ENCODE results near the gene IRX3. TPM values are rescaled to one million over a fixed set of nuclear protein-coding genes. Genes with fewer than 3 reads are reported as not detected.

Gene IRX3
- total and polyA plus RNA-seq, 2 experiments from 2014 or later = 0.90 to 1.6 TPM

GRCh38 chr16:54312502-54312991, 26.0 kb upstream of the IRX3 start (continued):
- TF ChIP-seq EZH2phosphoT487 (IDR thresholded peaks at IDR 0.05; ENCODE audit: unreplicated experiment) (no peak), ETS1 (IDR thresholded peaks at IDR 0.05) (no peak)

GRCh38 chr16:54309341-54309740, 22.8 kb upstream of the IRX3 start:
- H4K20me1 ChIP-seq (replicated peaks; ENCODE audit: insufficient read depth) = no peaks in the 10 kb centered on the region
- H3K36me3 ChIP-seq (ENCODE audit: insufficient read depth) = no peaks in the 10 kb centered on the region
- Mint-ChIP-seq H3K27me3 (ENCODE audit: insufficient read depth, low read depth, poor library complexity) (peaks cover 3% of the 10 kb centered on the region), H3K27ac (no peak overlapping the region), H3K9me3 (peaks cover 7% of the 10 kb centered on the region; the same call in 2 of the 3 replicates), H3K36me3 (ENCODE audit: low read depth) (no peaks in the 10 kb centered on the region), H3K4me3 (no peak overlapping the region), H3K4me1 (peaks cover 10% of the 10 kb centered on the region; the same call in 2 of the 3 replicates)
- no peak for DNase-seq (ENCODE audit: low spot score)
- TF ChIP-seq JUNB (IDR thresholded peaks at IDR 0.05; ENCODE audit: unreplicated experiment) = no peak
- TF ChIP-seq CTCF (conservative IDR thresholded peaks at IDR 0.05; ENCODE audit: low read depth in 2 of 2) = no peak
- no peak for TF ChIP-seq ZNF331 (CRISPR knock-in tag; IDR thresholded peaks at IDR 0.05; ENCODE audit: low read depth)
- no peak for TF ChIP-seq ETS1 (IDR thresholded peaks at IDR 0.05)
- TF ChIP-seq STAT1 (IDR thresholded peaks at IDR 0.05; ENCODE audit: unreplicated experiment) = no peak
- TF ChIP-seq REST (IDR thresholded peaks at IDR 0.05; ENCODE audit: unreplicated experiment) = no peak
- H3F3A ChIP-seq (replicated peaks; ENCODE audit: low read depth) = no peaks in the 10 kb centered on the region
- H3K4me2 ChIP-seq = no peak overlapping the region
- no peaks in the 10 kb centered on the region for H3K79me2 ChIP-seq (replicated peaks; ENCODE audit: insufficient read depth)
- H2AFZ ChIP-seq = no peak overlapping the region
- no peak for ATAC-seq
- peaks cover 5% of the 10 kb centered on the region; the same call in 1 of the 2 replicates for H3K9me2 ChIP-seq (ENCODE audit: insufficient read depth)
- H3K27me3 ChIP-seq (ENCODE audit: insufficient read depth) = no peaks in the 10 kb centered on the region
- no peak overlapping the region for H3K4me3 ChIP-seq
- no peak overlapping the region for H3K27ac ChIP-seq (ENCODE audit: low read depth)
- no peaks in the 10 kb centered on the region for H3K4me1 ChIP-seq (ENCODE audit: insufficient read depth)

All from GM23338 (cell line).